Epithelial cell of esophagus (primary cell): ENCODE measurements around the gene YWHAE.

Source experiments
- DNase-seq: peaks from one replicate; pipeline ENCODE4 v3.0.0; 2010; ENCODE audit warnings: low read depth
- H3K4me3 ChIP-seq: 2 replicates; pipeline ENCODE4 v1.5.1; 2011; ENCODE audit warnings: mild to moderate bottlenecking, low read length, control low read depth
- CTCF ChIP-seq: IDR thresholded peaks from 2 replicates; pipeline ENCODE4 v1.5.1; 2011; ENCODE audit warnings: low read depth, mild to moderate bottlenecking, low read length, control low read depth, inconsistent platforms; ENCODE audit not compliant: insufficient read depth; ENCODE audit errors: missing control alignments

Gene YWHAE

GRCh38 chr17:1438593-1439083, 38.6 kb upstream of the YWHAE start:
- DNase-seq: no peak
- no peak for TF ChIP-seq CTCF
- H3K4me3 ChIP-seq: no peak overlapping the region

- no peak for TF ChIP-seq CTCF
- no peak for DNase-seq
- no peak overlapping the region for H3K4me3 ChIP-seq
These were observed 35.3 kb upstream of the YWHAE start for GRCh38 chr17:1435326-1435725.

GRCh38 chr17:1434150-1434549, 34.1 kb upstream of the YWHAE start:
- no peak for TF ChIP-seq CTCF
- DNase-seq: no peak
- H3K4me3 ChIP-seq: no peak overlapping the region

- TF ChIP-seq CTCF: no peak
- no peak for DNase-seq
- H3K4me3 ChIP-seq: no peak overlapping the region
These were observed 31.6 kb upstream of the YWHAE start for GRCh38 chr17:1431631-1432104.

GRCh38 chr17:1423456-1424135, 23.6 kb upstream of the YWHAE start:
- no peak overlapping the region for H3K4me3 ChIP-seq
- DNase-seq: peak; percentile 42
- no peak for TF ChIP-seq CTCF

GRCh38 chr17:1422885-1423284, 22.9 kb upstream of the YWHAE start:
- TF ChIP-seq CTCF: no peak
- peak; percentile 96 for DNase-seq
- no peak overlapping the region for H3K4me3 ChIP-seq

- no peak for TF ChIP-seq CTCF
- H3K4me3 ChIP-seq: no peak overlapping the region
- no peak for DNase-seq
These were observed 21.4 kb upstream of the YWHAE start for GRCh38 chr17:1421470-1421869.
